OCI-LY3 (cell line): Measurements from ENCODE around the gene PPCS.
A peak's percentile ranks its signal among the peaks of the same experiment; 100 is the strongest.

Experiments used
- H2AFZ ChIP-seq: fragments of 200-600, 300-600 bp; shearing (Covaris generic); 2 replicates; pipeline ENCODE4 v1.6.0; 2014; ENCODE audit warnings: antibody characterized with exemption, low read depth, low read length
- H3K27ac ChIP-seq: fragments of 200-600, 300-600 bp; sonication (generic); 2 replicates; pipeline ENCODE4 v1.5.1; 2014; ENCODE audit warnings: mild to moderate bottlenecking, low read length, moderate library complexity, mixed read lengths
- H3K27me3 ChIP-seq: fragments of 200-600, 300-600 bp; sonication (generic); 2 replicates; pipeline ENCODE4 v1.6.1; 2014; ENCODE audit warnings: low read depth, low read length, mixed read lengths
- H3K36me3 ChIP-seq: fragments of 200-600, 300-600 bp; sonication (generic); replicated peaks from 2 replicates; pipeline ENCODE3; 2014; ENCODE audit warnings: low read depth, low read length, mixed read lengths
- H3K4me1 ChIP-seq: fragments of 300-600, 200-600 bp; sonication (generic); 2 replicates; pipeline ENCODE4 v1.6.1; 2014; ENCODE audit warnings: low read length, mixed read lengths
- H3K4me2 ChIP-seq: fragments of 200-600, 300-600 bp; sonication (generic); 2 replicates; pipeline ENCODE4 v1.6.1; 2014; ENCODE audit warnings: low read length, mixed read lengths
- H3K4me3 ChIP-seq: fragments of 300-600, 200-600 bp; sonication (generic); 2 replicates; pipeline ENCODE4 v1.5.1; 2014; ENCODE audit warnings: antibody characterized with exemption, mild to moderate bottlenecking, low read length, moderate library complexity
- H3K79me2 ChIP-seq: fragments of 300-600, 200-600 bp; shearing (Covaris generic); 2 replicates; pipeline ENCODE4 v1.6.1; 2014; ENCODE audit warnings: mild to moderate bottlenecking, low read length, mixed read lengths
- H3K9ac ChIP-seq: fragments of 300-600, 200-600 bp; shearing (Covaris generic); 2 replicates; pipeline ENCODE4 v1.6.0; 2014; ENCODE audit warnings: mild to moderate bottlenecking, low read length, moderate library complexity
- H3K9me3 ChIP-seq: fragments of 200-600, 300-600 bp; shearing (Covaris generic); 2 replicates; pipeline ENCODE4 v1.6.1; 2014; ENCODE audit warnings: low read length, mixed read lengths; ENCODE audit not compliant: insufficient read depth
- H4K20me1 ChIP-seq: fragments of 200-600, 300-600 bp; sonication (generic); 2 replicates; pipeline ENCODE4 v1.6.1; 2016; ENCODE audit warnings: low read length, mixed read lengths; ENCODE audit not compliant: insufficient read depth
- CTCF ChIP-seq: fragments of 200-600, 300-600 bp; sonication (generic); IDR thresholded peaks from 2 replicates; pipeline ENCODE4 v1.5.1; 2014; ENCODE audit warnings: antibody characterized with exemption, low read length, low read depth
- EZH2phosphoT487 ChIP-seq: fragments of 200-600 bp; shearing (Covaris generic); IDR thresholded peaks from 2 replicates; pipeline ENCODE4 v1.6.1; 2018; ENCODE audit warnings: antibody characterized with exemption, mixed run types, low read depth

PPCS gene

GRCh38 chr1:42461196-42461595, 4.9 kb downstream of the PPCS start:
- peaks cover 10% of the 10 kb centered on the region for H3K4me1 ChIP-seq
- H3K79me2 ChIP-seq, result peaks cover 16% of the 10 kb centered on the region
- H3K9me3 ChIP-seq, result no peaks in the 10 kb centered on the region
- no peaks in the 10 kb centered on the region for H3K27me3 ChIP-seq
- H4K20me1 ChIP-seq, result no peaks in the 10 kb centered on the region
- no peak overlapping the region for H3K4me2 ChIP-seq
- H3K36me3 ChIP-seq, result peaks cover 23% of the 10 kb centered on the region
- TF ChIP-seq EZH2phosphoT487 (no peak), CTCF (no peak)
- H3K4me3 ChIP-seq, result no peak overlapping the region
- no peak overlapping the region for H3K9ac ChIP-seq
- no peak overlapping the region for H2AFZ ChIP-seq
- H3K27ac ChIP-seq, result no peak overlapping the region

- Histone ChIP-seq H3K9ac (no peak within 1 kb of the TSS), H4K20me1 (no peaks in the 10 kb centered on the region), H3K4me2 (peak within 1 kb of the TSS; percentile 78), H3K27me3 (no peaks in the 10 kb centered on the region), H3K27ac (no peak within 1 kb of the TSS), H3K4me1 (peaks cover 5% of the 10 kb centered on the region; the same call in 1 of the 2 replicates), H3K79me2 (peaks cover 1% of the 10 kb centered on the region; the same call in 1 of the 2 replicates), H3K4me3 (peak within 1 kb of the TSS; percentile 76), H2AFZ (peak within 1 kb of the TSS; percentile 31; the same call in 1 of the 2 replicates), H3K36me3 (peaks cover 20% of the 10 kb centered on the region), H3K9me3 (no peaks in the 10 kb centered on the region)
- TF ChIP-seq EZH2phosphoT487 (no peak), CTCF (no peak)
These were observed 6.8 kb downstream of the PPCS start, which contains the start of gene CCDC30 for GRCh38 chr1:42462828-42463763. Gene CCDC30 (plus strand): TSS chr1:42463286. CDS start chr1:42480552, 17,266 bp downstream.

- no peaks in the 10 kb centered on the region for H3K9me3 ChIP-seq
- H3K4me3 ChIP-seq, result peak overlapping the region; percentile 76; the same call in 1 of the 2 replicates
- TF ChIP-seq CTCF, result no peak
- no peak for TF ChIP-seq EZH2phosphoT487
- peak overlapping the region; percentile 78 for H3K4me2 ChIP-seq
- H3K9ac ChIP-seq, result no peak overlapping the region
- H4K20me1 ChIP-seq, result no peaks in the 10 kb centered on the region
- no peaks in the 10 kb centered on the region for H3K27me3 ChIP-seq
- H2AFZ ChIP-seq, result no peak overlapping the region
- H3K79me2 ChIP-seq, result no peaks in the 10 kb centered on the region
- peaks cover 12% of the 10 kb centered on the region for H3K36me3 ChIP-seq
- peaks cover 5% of the 10 kb centered on the region; the same call in 1 of the 2 replicates for H3K4me1 ChIP-seq
- no peak overlapping the region for H3K27ac ChIP-seq
These were observed 7.6 kb downstream of the PPCS start for GRCh38 chr1:42463921-42464320.

- peaks cover 3% of the 10 kb centered on the region for H3K36me3 ChIP-seq
- H3K27me3 ChIP-seq, result no peaks in the 10 kb centered on the region
- TF ChIP-seq EZH2phosphoT487 (no peak), CTCF (no peak)
- H2AFZ ChIP-seq, result no peak overlapping the region
- no peak overlapping the region for H3K27ac ChIP-seq
- H3K9ac ChIP-seq, result no peak overlapping the region
- H3K9me3 ChIP-seq, result no peaks in the 10 kb centered on the region
- H3K79me2 ChIP-seq, result no peaks in the 10 kb centered on the region
- no peak overlapping the region for H3K4me3 ChIP-seq
- no peak overlapping the region for H3K4me2 ChIP-seq
- no peaks in the 10 kb centered on the region for H4K20me1 ChIP-seq
- peaks cover 17% of the 10 kb centered on the region for H3K4me1 ChIP-seq
These were observed 9.7 kb downstream of the PPCS start for GRCh38 chr1:42466030-42466429.
